Measurements from ENCODE around the gene SCEL. TPM values are rescaled to one million over a fixed set of nuclear protein-coding genes. Genes with fewer than 3 reads are reported as not detected.

The SCEL gene
- total and polyA plus RNA-seq, 2 donors (not counting 3 experiments of a cell fraction or from before 2014, with no cell fraction given), result not detected

GRCh38 chr13:77537289-77537919, 1.9 kb downstream of the SCEL start:
- H3K27me3 ChIP-seq (ENCODE audit: control insufficient read depth in 2 of 2, insufficient read depth in 2 of 2, low read length in 2 of 2), result peaks cover 0 to 2% of the 10 kb centered on the region in 2 experiments
- H2AFZ ChIP-seq (ENCODE audit: low read depth, low read length), result no peak overlapping the region
- intact Hi-C loops (cut with micrococcal nuclease) (no loop called here), dilution Hi-C loops (cut with MboI; ENCODE audit: extremely low pct_ligation_motif_present, low sequenced_read_pairs) (no loop called here)
- H3K9me1 ChIP-seq (replicated peaks; ENCODE audit: control insufficient read depth, extremely low read depth, insufficient read depth, low read length), result no peaks in the 10 kb centered on the region
- no peak for TF ChIP-seq POLR2AphosphoS5 (IDR thresholded peaks at IDR 0.05; ENCODE audit: insufficient read depth, low read depth, low read length)
- no peak for TF ChIP-seq FOS (IDR thresholded peaks at IDR 0.05; ENCODE audit: borderline replicate concordance, insufficient read depth, low read length)
- no peak for TF ChIP-seq CTCF (IDR thresholded peaks at IDR 0.05; ENCODE audit: extremely low read depth in 1 of 2, insufficient read depth in 1 of 2, low read depth in 1 of 2, low read length in 2 of 2)
- TF ChIP-seq MYC (IDR thresholded peaks at IDR 0.05; ENCODE audit: low read depth, low read length), result no peak
- no peak for TF ChIP-seq EZH2 (IDR thresholded peaks at IDR 0.05; ENCODE audit: borderline replicate concordance, low read depth, low read length, severe bottlenecking)
- TF ChIP-seq MAX (IDR thresholded peaks at IDR 0.05; ENCODE audit: insufficient read depth, insufficient read length), result no peak
- TF ChIP-seq POLR2A (IDR thresholded peaks at IDR 0.05; ENCODE audit: low read depth, low read length), result no peak
- FAIRE-seq (no peak), DNase-seq (ENCODE audit: low read depth, low spot score) (no peak)
- no peak overlapping the region for H3K9ac ChIP-seq (replicated peaks; ENCODE audit: extremely low read depth, insufficient read depth, low read length)
- H4K20me1 ChIP-seq (replicated peaks; ENCODE audit: control insufficient read depth, extremely low read depth, insufficient read depth, low read length), result no peaks in the 10 kb centered on the region
- CTCF ChIA-PET, result interaction anchor here (0.6 to 1.9 kb wide), 4 partner anchors 9 to 669 kb away, joined by 3 to 6 read pairs (median 3); no protein-coding TSS in a partner anchor
- no peaks in the 10 kb centered on the region for H3K9me3 ChIP-seq (replicated peaks; ENCODE audit: control insufficient read depth, insufficient read depth, low read length)
- H3K27ac ChIP-seq (ENCODE audit: insufficient read depth, low read depth, low read length), result no peak overlapping the region
- no peaks in the 10 kb centered on the region for H3K36me3 ChIP-seq (ENCODE audit: control insufficient read depth in 2 of 2, extremely low read depth in 1 of 2, insufficient read depth in 2 of 2, low read length in 2 of 2)
- H3K4me2 ChIP-seq (ENCODE audit: insufficient read depth, low read length), result no peak overlapping the region
- H3K4me1 ChIP-seq (ENCODE audit: control insufficient read depth, extremely low read depth, insufficient read depth, low read length), result no peaks in the 10 kb centered on the region
- no peak overlapping the region for H3K4me3 ChIP-seq (replicated peaks in 1 of 3; ENCODE audit: insufficient read depth in 1 of 3, low read depth in 1 of 3, low read length in 3 of 3)
- no peaks in the 10 kb centered on the region for H3K79me2 ChIP-seq (ENCODE audit: control insufficient read depth, insufficient read depth, low read length)
- POLR2A ChIA-PET, result no interaction called here
- BruUV-seq (replicated peaks), result no TSS peak

Measured in endothelial cell of umbilical vein (primary cell).